SJSA1 (cell line): ENCODE results near the gene CATSPERD. TPM values are rescaled to one million over a fixed set of nuclear protein-coding genes. Genes with fewer than 3 reads are reported as not detected.
A peak's percentile ranks its signal among the peaks of the same experiment; 100 is the strongest.

Experiments
- DNase-seq, 2 experiments: peaks; one replicate each; pipeline ENCODE4 v3.0.0-alpha.2; 2015 to 2020; ENCODE audit warnings: low spot score in 2 of 2, low read depth in 1 of 2
- H3K27ac ChIP-seq: fragments of 250-450 bp; sonication (Bioruptor Pico); 2 replicates; pipeline ENCODE4 v1.5.1; 2020; ENCODE audit warnings: mild to moderate bottlenecking, moderate library complexity
- H3K27me3 ChIP-seq: fragments of 250-450 bp; sonication (Bioruptor Pico); replicated peaks from 2 replicates; pipeline ENCODE4 v1.5.1; 2020; ENCODE audit warnings: mild to moderate bottlenecking, moderate library complexity
- H3K36me3 ChIP-seq: fragments of 250-450 bp; sonication (Bioruptor Pico); 2 replicates; pipeline ENCODE4 v1.5.1; 2020; ENCODE audit warnings: mild to moderate bottlenecking
- H3K4me1 ChIP-seq: fragments of 250-450 bp; sonication (Bioruptor Pico); replicated peaks from 2 replicates; pipeline ENCODE4 v1.6.1; 2021; ENCODE audit warnings: mild to moderate bottlenecking
- H3K4me3 ChIP-seq: fragments of 250-450 bp; sonication (Bioruptor Pico); 2 replicates; pipeline ENCODE4 v1.5.1; 2020; ENCODE audit warnings: mild to moderate bottlenecking
- H3K9me3 ChIP-seq: fragments of 250-450 bp; sonication (Bioruptor Pico); replicated peaks from 2 replicates; pipeline ENCODE4 v1.5.1; 2020; ENCODE audit warnings: mild to moderate bottlenecking
- total RNA-seq: library from RNA; depleted of rRNA; stranded (reverse); fragments of >200 nt; shearing (Covaris generic); gene quantifications from 2 replicates; pipeline ENCODE4 v1.2.3, GENCODE V29; 2014; rRNA removed

Gene CATSPERD
- total RNA-seq, 1 experiment from 2014 or later = not detected

GRCh38 chr19:5827891-5828660, 107.6 kb downstream of the CATSPERD start:
- no peak overlapping the region for H3K27ac ChIP-seq
- peak overlapping the region; percentile 38 for H3K4me3 ChIP-seq
- H3K4me1 ChIP-seq = peaks cover 8% of the 10 kb centered on the region
- peak; percentile 74 to 78 for DNase-seq
- no peaks in the 10 kb centered on the region for H3K27me3 ChIP-seq
- no peaks in the 10 kb centered on the region for H3K9me3 ChIP-seq
- no peaks in the 10 kb centered on the region for H3K36me3 ChIP-seq

Other genes starting within 250 kb of the CATSPERD start
- not detected in 2 replicates for gene TINCR, start 152.7 kb upstream of the CATSPERD start, total RNA-seq
- 24.1 and 25.8 TPM in 2 replicates for gene SAFB2, start 97.9 kb upstream of the CATSPERD start, total RNA-seq
- gene SAFB, start 97.6 kb upstream of the CATSPERD start, total RNA-seq = 41.0 and 70.9 TPM in 2 replicates
- gene MICOS13, start 40.1 kb upstream of the CATSPERD start, total RNA-seq = 48.9 and 58.3 TPM in 2 replicates
- 2.1 and 5.2 TPM in 2 replicates for gene HSD11B1L, start 39.6 kb upstream of the CATSPERD start, total RNA-seq
- gene RPL36, start 30.3 kb upstream of the CATSPERD start, total RNA-seq = 527 and 600 TPM in 2 replicates
- gene LONP1, start 491 bp upstream of the CATSPERD start, total RNA-seq = 95.6 and 116 TPM in 2 replicates
- gene PRR22, start 64.1 kb downstream of the CATSPERD start, total RNA-seq = 0.76 and 2.0 TPM in 2 replicates
- gene DUS3L, start 70.5 kb downstream of the CATSPERD start, total RNA-seq = 35.6 and 52.5 TPM in 2 replicates
- 17.6 and 32.9 TPM in 2 replicates for gene NRTN, start 84.4 kb downstream of the CATSPERD start, total RNA-seq
- gene FUT6, start 119.1 kb downstream of the CATSPERD start, total RNA-seq = not detected in 2 replicates
- gene FUT3, start 130.8 kb downstream of the CATSPERD start, total RNA-seq = not detected in 2 replicates
- not detected in 2 replicates for gene FUT5, start 149.9 kb downstream of the CATSPERD start, total RNA-seq
- gene NDUFA11, start 183.2 kb downstream of the CATSPERD start, total RNA-seq = 385 and 703 TPM in 2 replicates
- 1.9 and 3.2 TPM in 2 replicates for gene VMAC, start 184.2 kb downstream of the CATSPERD start, total RNA-seq
- 0.78 and 1.4 TPM in 2 replicates for gene CAPS, start 193.6 kb downstream of the CATSPERD start, total RNA-seq